ENCODE results near the gene RHBDL1. TPM values are rescaled to one million over a fixed set of nuclear protein-coding genes. Genes with fewer than 3 reads are reported as not detected.

Gene RHBDL1
- polyA plus RNA-seq, 1 donor (not counting 4 experiments of a cell fraction or from before 2014, with no cell fraction given): 0.71 TPM

DNA sequence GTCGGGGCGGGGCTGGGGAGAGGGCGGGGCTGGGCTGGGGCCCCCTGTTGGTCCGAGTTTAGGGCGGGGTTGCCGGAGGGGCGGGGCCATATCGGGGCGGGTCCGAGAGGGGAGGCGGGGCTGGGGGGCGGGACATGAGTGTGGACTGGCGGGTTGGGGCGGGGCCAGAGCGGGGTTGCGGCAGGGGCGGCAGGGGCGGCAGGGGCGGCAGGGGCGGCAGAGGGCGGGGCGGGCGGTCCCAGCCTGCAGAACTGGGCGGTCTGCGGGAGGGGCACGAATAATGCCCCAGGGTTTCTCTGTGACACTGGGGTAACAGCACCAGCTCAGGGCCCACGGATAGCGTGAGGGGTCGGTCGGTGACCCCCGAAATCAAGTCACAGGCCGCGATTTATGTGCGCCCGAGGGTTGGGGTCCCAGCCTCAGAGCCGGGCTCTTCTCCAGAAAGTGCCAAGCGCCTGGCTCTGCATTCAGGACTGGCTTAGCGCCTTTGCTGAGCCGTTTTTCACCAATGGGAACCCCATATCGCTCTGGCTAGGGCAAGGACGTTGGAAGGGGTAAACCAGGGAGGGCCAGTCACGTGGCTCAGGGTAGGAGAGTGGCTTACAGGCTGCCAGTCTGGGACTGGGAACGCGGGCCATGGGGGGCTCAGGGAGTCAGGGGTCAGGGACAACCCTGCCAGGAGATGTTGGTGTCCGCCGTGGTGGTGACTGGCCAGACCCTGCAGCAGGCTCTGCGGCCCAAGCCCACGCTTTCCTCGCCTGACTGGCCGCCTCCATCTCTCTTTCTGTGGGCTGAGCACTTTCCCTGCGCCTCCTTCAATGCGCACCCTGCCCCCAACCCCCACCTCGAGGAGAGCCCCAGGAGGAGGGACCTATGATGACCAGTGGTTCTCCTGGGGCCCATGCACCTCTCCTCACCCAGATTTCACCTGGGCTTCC is 38.1 kb upstream of the RHBDL1 start:
- FAIRE-seq (no peak), DNase-seq (ENCODE audit: low read depth, low spot score) (peak; percentile 60)
- Histone ChIP-seq H3K27me3 (ENCODE audit: control insufficient read depth, extremely low read depth, insufficient read depth, low read length) (no peaks in the 10 kb centered on the region), H3K4me3 (ENCODE audit: control insufficient read depth in 2 of 3, extremely low read depth in 1 of 3, insufficient read depth in 2 of 3, low read depth in 1 of 3, low read length in 3 of 3) (peak overlapping the region; percentile 74 to 85 (median 83)), H3K9me1 (ENCODE audit: control insufficient read depth, extremely low read depth, insufficient read depth, low read length) (no peaks in the 10 kb centered on the region), H3K79me2 (ENCODE audit: control insufficient read depth, insufficient read depth, low read length) (peaks cover 8% of the 10 kb centered on the region), H2AFZ (ENCODE audit: control insufficient read depth, low read length) (peak overlapping the region; percentile 95), H3K4me2 (ENCODE audit: control insufficient read depth, extremely low read depth, insufficient read depth, low read depth, low read length) (peak overlapping the region; percentile 56), H3K36me3 (ENCODE audit: control insufficient read depth in 2 of 2, extremely low read depth in 1 of 2, insufficient read depth in 2 of 2, low read length in 2 of 2) (peaks cover 2 to 10% of the 10 kb centered on the region in 2 experiments), H3K9ac (ENCODE audit: control insufficient read depth, extremely low read depth, insufficient read depth, low read length) (peak overlapping the region; percentile 85), H3K27ac (ENCODE audit: control insufficient read depth, insufficient read depth, low read length) (peak overlapping the region; percentile 90), H4K20me1 (ENCODE audit: control insufficient read depth, extremely low read depth, insufficient read depth, low read length) (no peaks in the 10 kb centered on the region), H3K4me1 (ENCODE audit: control insufficient read depth, extremely low read depth, insufficient read depth, low read length) (peaks cover 8% of the 10 kb centered on the region), H3K9me3 (ENCODE audit: control insufficient read depth, low read depth, low read length) (no peaks in the 10 kb centered on the region)
- TF ChIP-seq, protein P1, sequence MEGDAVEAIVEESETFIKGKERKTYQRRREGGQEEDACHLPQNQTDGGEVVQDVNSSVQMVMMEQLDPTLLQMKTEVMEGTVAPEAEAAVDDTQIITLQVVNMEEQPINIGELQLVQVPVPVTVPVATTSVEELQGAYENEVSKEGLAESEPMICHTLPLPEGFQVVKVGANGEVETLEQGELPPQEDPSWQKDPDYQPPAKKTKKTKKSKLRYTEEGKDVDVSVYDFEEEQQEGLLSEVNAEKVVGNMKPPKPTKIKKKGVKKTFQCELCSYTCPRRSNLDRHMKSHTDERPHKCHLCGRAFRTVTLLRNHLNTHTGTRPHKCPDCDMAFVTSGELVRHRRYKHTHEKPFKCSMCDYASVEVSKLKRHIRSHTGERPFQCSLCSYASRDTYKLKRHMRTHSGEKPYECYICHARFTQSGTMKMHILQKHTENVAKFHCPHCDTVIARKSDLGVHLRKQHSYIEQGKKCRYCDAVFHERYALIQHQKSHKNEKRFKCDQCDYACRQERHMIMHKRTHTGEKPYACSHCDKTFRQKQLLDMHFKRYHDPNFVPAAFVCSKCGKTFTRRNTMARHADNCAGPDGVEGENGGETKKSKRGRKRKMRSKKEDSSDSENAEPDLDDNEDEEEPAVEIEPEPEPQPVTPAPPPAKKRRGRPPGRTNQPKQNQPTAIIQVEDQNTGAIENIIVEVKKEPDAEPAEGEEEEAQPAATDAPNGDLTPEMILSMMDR (optimal IDR thresholded peaks at IDR 0.05 in 1 of 3, IDR thresholded peaks at IDR 0.05 in 1 of 3, conservative IDR thresholded peaks at IDR 0.05 in 1 of 3; ENCODE audit: extremely low read depth in 1 of 3, insufficient read depth in 2 of 3, low read length in 3 of 3): no peak
- TF ChIP-seq EZH2 (IDR thresholded peaks at IDR 0.05; ENCODE audit: low read length): no peak
- dilution Hi-C loops (cut with MboI; ENCODE audit: extremely low pct_ligation_motif_present, low sequenced_read_pairs): no loop called here

DNA sequence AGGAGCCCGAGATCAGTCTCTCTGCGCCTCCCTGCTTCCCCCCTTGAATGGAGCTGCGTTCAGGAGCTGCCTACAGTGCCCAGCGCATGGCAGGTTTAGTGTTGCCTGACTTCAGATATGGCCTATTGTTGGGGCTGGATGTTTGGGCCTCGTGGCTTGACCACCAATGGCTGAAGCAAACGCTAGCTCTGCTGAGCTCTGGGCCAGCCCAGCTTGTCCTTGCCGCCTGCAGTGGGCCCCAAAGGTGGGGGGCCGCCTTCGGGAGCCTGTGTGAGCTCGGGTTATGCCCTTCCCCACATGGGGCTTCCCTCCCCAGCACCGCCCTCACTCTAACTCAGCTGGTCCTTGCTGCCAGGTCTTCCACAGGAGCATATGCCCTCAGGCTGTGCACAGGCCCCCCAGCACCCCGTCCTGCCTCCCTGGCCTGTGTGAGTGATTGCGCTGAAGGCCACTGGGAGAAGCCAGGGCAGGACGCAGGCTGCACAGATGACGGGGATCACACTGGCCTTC is 37.4 kb upstream of the RHBDL1 start:
- dilution Hi-C loops (cut with MboI; ENCODE audit: extremely low pct_ligation_motif_present, low sequenced_read_pairs): no loop called here
- Histone ChIP-seq H3K4me2 (ENCODE audit: control insufficient read depth, extremely low read depth, insufficient read depth, low read depth, low read length) (no peak overlapping the region), H4K20me1 (ENCODE audit: control insufficient read depth, extremely low read depth, insufficient read depth, low read length) (no peaks in the 10 kb centered on the region), H3K4me1 (ENCODE audit: control insufficient read depth, extremely low read depth, insufficient read depth, low read length) (peaks cover 13% of the 10 kb centered on the region), H3K36me3 (ENCODE audit: control insufficient read depth in 2 of 2, extremely low read depth in 1 of 2, insufficient read depth in 2 of 2, low read length in 2 of 2) (peaks cover 2 to 10% of the 10 kb centered on the region in 2 experiments), H3K9me1 (ENCODE audit: control insufficient read depth, extremely low read depth, insufficient read depth, low read length) (peaks cover 2% of the 10 kb centered on the region), H3K27ac (ENCODE audit: control insufficient read depth, insufficient read depth, low read length) (no peak overlapping the region), H3K4me3 (ENCODE audit: control insufficient read depth in 2 of 3, extremely low read depth in 1 of 3, insufficient read depth in 2 of 3, low read depth in 1 of 3, low read length in 3 of 3) (no peak overlapping the region), H3K9ac (ENCODE audit: control insufficient read depth, extremely low read depth, insufficient read depth, low read length) (no peak overlapping the region), H3K79me2 (ENCODE audit: control insufficient read depth, insufficient read depth, low read length) (peaks cover 8% of the 10 kb centered on the region), H3K9me3 (ENCODE audit: control insufficient read depth, low read depth, low read length) (no peaks in the 10 kb centered on the region), H2AFZ (ENCODE audit: control insufficient read depth, low read length) (no peak overlapping the region), H3K27me3 (ENCODE audit: control insufficient read depth, extremely low read depth, insufficient read depth, low read length) (no peaks in the 10 kb centered on the region)
- no peak for DNase-seq (ENCODE audit: low read depth, low spot score)
- TF ChIP-seq, protein P1 (optimal IDR thresholded peaks at IDR 0.05 in 1 of 3, IDR thresholded peaks at IDR 0.05 in 1 of 3, conservative IDR thresholded peaks at IDR 0.05 in 1 of 3; ENCODE audit: extremely low read depth in 1 of 3, insufficient read depth in 2 of 3, low read length in 3 of 3): no peak
- TF ChIP-seq EZH2 (IDR thresholded peaks at IDR 0.05; ENCODE audit: low read length): no peak
- FAIRE-seq: no peak
